ENCODE data around the gene NHSL2. TPM values are rescaled to one million over a fixed set of nuclear protein-coding genes. Genes with fewer than 3 reads are reported as not detected.

NHSL2 gene
- total RNA-seq, 1 experiment from 2014 or later: 0.36 TPM

- Histone ChIP-seq H3K4me3 (ENCODE audit: low read depth in 2 of 2, low read length in 2 of 2) (no peak overlapping the region), H3K27ac (ENCODE audit: low read length) (no peak overlapping the region), H3K27me3 (ENCODE audit: control insufficient read depth, insufficient read depth, low read length) (no peaks in the 10 kb centered on the region), H3K36me3 (ENCODE audit: control insufficient read depth, insufficient read depth, low read length) (no peaks in the 10 kb centered on the region), H3K9me3 (ENCODE audit: control insufficient read depth, insufficient read depth, low read depth, low read length) (no peaks in the 10 kb centered on the region), H3K4me1 (ENCODE audit: control insufficient read depth, insufficient read depth, low read length) (no peaks in the 10 kb centered on the region)
- in situ Hi-C loops (cut with HindIII; ENCODE audit: low pct_unique_long_range_greater_than_20kb, low sequenced_read_pairs) (no loop called here), intact Hi-C loops (cut with micrococcal nuclease; ENCODE audit: unreplicated experiment) (no loop called here)
- DNase-seq (ENCODE audit: low read depth, low spot score) (no peak), ATAC-seq (no peak)
- ChIA-PET POLR2A (no interaction called here), CTCF (no interaction called here)
- TF ChIP-seq SIN3A (IDR thresholded peaks at IDR 0.05; ENCODE audit: borderline replicate concordance, insufficient read depth, low read depth, low read length) (no peak), REST (IDR thresholded peaks at IDR 0.05; ENCODE audit: insufficient read depth in 1 of 2, low read depth in 2 of 2, low read length in 1 of 2) (no peak)
- no TSS peak for BruUV-seq (replicated peaks)
Measured at GRCh38 chrX:72102760-72103159, 192.1 kb downstream of the NHSL2 start.

GRCh38 chrX:72105436-72105835, 194.8 kb downstream of the NHSL2 start:
- no peak for ATAC-seq
- intact Hi-C loops (cut with micrococcal nuclease; ENCODE audit: unreplicated experiment) (no loop called here), in situ Hi-C loops (cut with HindIII; ENCODE audit: low pct_unique_long_range_greater_than_20kb, low sequenced_read_pairs) (no loop called here)

More at GRCh38 chrX:72105436-72105835, 194.8 kb downstream of the NHSL2 start:
- H3K36me3 ChIP-seq (ENCODE audit: control insufficient read depth, insufficient read depth, low read length): no peaks in the 10 kb centered on the region
- CTCF ChIA-PET: no interaction called here
- H3K9me3 ChIP-seq (ENCODE audit: control insufficient read depth, insufficient read depth, low read depth, low read length): no peaks in the 10 kb centered on the region
- BruUV-seq (replicated peaks): no TSS peak
- H3K27me3 ChIP-seq (ENCODE audit: control insufficient read depth, insufficient read depth, low read length): no peaks in the 10 kb centered on the region
- H3K4me3 ChIP-seq (ENCODE audit: low read depth in 2 of 2, low read length in 2 of 2): no peak overlapping the region
- H3K27ac ChIP-seq (ENCODE audit: low read length): no peak overlapping the region
- POLR2A ChIA-PET: no interaction called here
- DNase-seq (ENCODE audit: low read depth, low spot score): no peak
- TF ChIP-seq SIN3A (IDR thresholded peaks at IDR 0.05; ENCODE audit: borderline replicate concordance, insufficient read depth, low read depth, low read length) (no peak), POLR2AphosphoS5 (IDR thresholded peaks at IDR 0.05; ENCODE audit: low read depth, low read length) (no peak), TCF7L2 (IDR thresholded peaks at IDR 0.05; ENCODE audit: low read depth, low read length) (no peak), CTCF (IDR thresholded peaks at IDR 0.05) (no peak), REST (IDR thresholded peaks at IDR 0.05; ENCODE audit: insufficient read depth in 1 of 2, low read depth in 2 of 2, low read length in 1 of 2) (no peak)
- no peaks in the 10 kb centered on the region for H3K4me1 ChIP-seq (ENCODE audit: control insufficient read depth, insufficient read depth, low read length)

Data from Panc1 (cell line).